Activated T-helper 17 cell treated with anti-CD3 and anti-CD28 coated beads, Interleukin-2, amount 50 U/mL, for 72 hours (primary cell): ENCODE measurements around the gene OLFML2B. TPM values are rescaled to one million over a fixed set of nuclear protein-coding genes. Genes with fewer than 3 reads are reported as not detected.
"Not testable (repeated sequence)": the region's sequence is repeated elsewhere in the genome, so short reads cannot be mapped to it uniquely, and the experiment has no call there.

ENCODE experiments used
- ATAC-seq: fragments of 150-1000 bp; cut with Tn5 transposase; replicated peaks from 2 replicates; pipeline ENCODE4 v1.10.0; 2021; ENCODE audit warnings: mild to moderate bottlenecking, moderate library complexity
- H3K27ac Mint-ChIP-seq: one replicate; pipeline ENCODE4 v1.8.0; 2022; ENCODE audit warnings: mixed read lengths
- H3K27me3 Mint-ChIP-seq: one replicate; pipeline ENCODE4 v1.8.0; 2022; ENCODE audit warnings: mixed read lengths
- H3K36me3 Mint-ChIP-seq: one replicate; pipeline ENCODE4 v1.8.0; 2022; ENCODE audit warnings: low read depth, mild to moderate bottlenecking, mixed read lengths
- H3K4me1 Mint-ChIP-seq: one replicate; pipeline ENCODE4 v1.8.0; 2022; ENCODE audit warnings: mixed read lengths
- H3K4me3 Mint-ChIP-seq: one replicate; pipeline ENCODE4 v1.8.0; 2022; ENCODE audit warnings: mild to moderate bottlenecking, mixed read lengths
- H3K9me3 Mint-ChIP-seq: one replicate; pipeline ENCODE4 v1.8.0; 2022; ENCODE audit warnings: mixed read lengths
- total RNA-seq, 2 donors: library from RNA; stranded (reverse); gene quantifications; one replicate each; pipeline ENCODE4 v1.2.3, GENCODE V29; 2022

OLFML2B gene
- total RNA-seq, 2 donors from 2014 or later = not detected

DNA sequence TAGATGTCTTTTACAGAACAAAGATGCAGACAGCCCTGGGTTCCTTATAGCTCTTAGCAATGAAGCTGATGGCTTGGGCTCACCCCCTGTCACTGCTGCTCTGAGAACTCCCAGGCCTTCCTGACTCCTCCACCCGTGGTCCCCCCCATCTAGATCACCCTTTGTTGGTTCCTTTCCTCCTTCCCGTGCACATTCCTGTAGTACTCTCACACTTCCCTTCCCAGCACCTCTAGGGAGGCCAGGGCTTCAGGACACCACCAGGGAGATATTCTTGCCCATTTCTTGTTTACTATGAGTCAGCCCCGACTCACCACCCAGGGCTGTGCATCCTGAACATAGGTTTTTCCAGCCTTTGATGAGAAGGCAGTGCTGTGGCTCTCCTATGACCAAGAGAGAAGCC, 31.4 kb upstream of the OLFML2B start:
- no peaks in the 10 kb centered on the region for H3K36me3 Mint-ChIP-seq
- peaks cover 10% of the 10 kb centered on the region for H3K27me3 Mint-ChIP-seq
- H3K9me3 Mint-ChIP-seq = no peaks in the 10 kb centered on the region
- no peak overlapping the region for H3K4me3 Mint-ChIP-seq
- ATAC-seq = no peak
- no peak overlapping the region for H3K27ac Mint-ChIP-seq
- no peaks in the 10 kb centered on the region for H3K4me1 Mint-ChIP-seq

DNA sequence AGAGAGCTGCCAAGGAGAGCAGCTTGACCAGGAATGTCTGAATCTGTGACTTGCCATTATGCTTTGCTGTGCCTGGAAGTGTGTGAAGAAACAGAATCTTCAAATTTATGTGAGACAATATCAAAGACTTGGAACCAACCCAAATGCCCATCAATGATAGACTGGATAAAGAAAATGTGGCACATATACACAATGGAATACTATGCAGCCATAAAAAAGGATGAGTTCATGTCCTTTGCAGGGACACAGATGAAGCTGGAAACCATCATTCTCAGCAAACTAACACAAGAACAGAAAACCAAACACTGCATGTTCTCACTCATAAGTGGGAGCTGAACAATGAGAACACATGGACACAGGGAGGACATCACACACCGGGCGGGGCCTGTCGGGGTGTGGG, 30.3 kb upstream of the OLFML2B start:
- not testable (repeated sequence) for H3K4me3 Mint-ChIP-seq, ATAC-seq, H3K4me1 Mint-ChIP-seq, H3K27ac Mint-ChIP-seq, H3K36me3 Mint-ChIP-seq, H3K9me3 Mint-ChIP-seq
- peaks cover 10% of the 10 kb centered on the region for H3K27me3 Mint-ChIP-seq

- no peak for ATAC-seq
- Mint-ChIP-seq H3K4me3 (no peak overlapping the region), H3K27ac (no peak overlapping the region), H3K9me3 (no peaks in the 10 kb centered on the region), H3K4me1 (no peaks in the 10 kb centered on the region), H3K36me3 (no peaks in the 10 kb centered on the region), H3K27me3 (peaks cover 4% of the 10 kb centered on the region)
Observed at GRCh38 chr1:162046921-162047320, 23.3 kb upstream of the OLFML2B start.

DNA sequence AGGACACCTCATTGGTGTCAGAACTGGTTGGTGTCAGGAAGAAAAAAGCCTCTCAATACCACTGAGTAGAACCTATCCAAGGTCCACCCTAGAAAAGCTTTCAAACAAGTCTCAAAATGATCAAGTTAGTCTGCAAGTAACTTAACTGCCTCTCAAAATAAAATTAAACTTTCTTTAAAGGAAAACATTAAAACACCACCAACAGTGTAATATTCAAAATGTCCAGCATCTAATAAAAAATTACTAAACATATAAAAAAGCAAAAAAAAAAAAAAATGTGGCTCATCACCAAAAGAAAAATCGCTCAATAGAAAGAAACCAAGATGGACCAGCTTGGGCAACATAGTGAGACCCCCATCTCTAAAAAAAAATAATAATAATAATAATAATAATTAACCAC, 18.7 kb upstream of the OLFML2B start:
- Mint-ChIP-seq H3K27me3 (peaks cover 16% of the 10 kb centered on the region), H3K9me3 (no peaks in the 10 kb centered on the region), H3K36me3 (no peaks in the 10 kb centered on the region), H3K4me3 (no peak overlapping the region), H3K27ac (no peak overlapping the region), H3K4me1 (peaks cover 4% of the 10 kb centered on the region)
- ATAC-seq = no peak

DNA sequence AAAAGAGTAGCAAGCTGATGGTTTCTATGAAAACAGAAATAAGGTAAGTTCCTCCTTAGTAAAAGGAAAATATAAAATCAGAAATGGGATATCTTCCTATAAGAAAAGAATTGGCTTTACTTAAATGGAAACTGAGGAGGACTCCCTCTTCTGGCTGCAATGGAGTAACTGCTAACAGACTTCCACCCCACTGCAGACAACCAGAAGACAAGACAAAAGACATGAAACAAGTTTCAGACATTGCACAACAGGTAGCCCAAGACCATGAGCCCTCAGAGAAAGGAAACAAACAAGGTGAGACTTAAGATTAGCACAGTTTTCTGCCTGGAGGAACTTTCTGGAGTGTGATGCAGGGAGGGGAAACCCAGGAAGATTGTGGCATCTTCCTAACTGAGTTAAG, 17.0 kb upstream of the OLFML2B start:
- H3K4me1 Mint-ChIP-seq = peaks cover 4% of the 10 kb centered on the region
- H3K27ac Mint-ChIP-seq = no peak overlapping the region
- peaks cover 16% of the 10 kb centered on the region for H3K27me3 Mint-ChIP-seq
- no peaks in the 10 kb centered on the region for H3K36me3 Mint-ChIP-seq
- no peak overlapping the region for H3K4me3 Mint-ChIP-seq
- H3K9me3 Mint-ChIP-seq = no peaks in the 10 kb centered on the region
- no peak for ATAC-seq

- no peak overlapping the region for H3K4me3 Mint-ChIP-seq
- no peak overlapping the region for H3K27ac Mint-ChIP-seq
- H3K27me3 Mint-ChIP-seq = peaks cover 16% of the 10 kb centered on the region
- no peaks in the 10 kb centered on the region for H3K36me3 Mint-ChIP-seq
- H3K9me3 Mint-ChIP-seq = no peaks in the 10 kb centered on the region
- H3K4me1 Mint-ChIP-seq = peaks cover 4% of the 10 kb centered on the region
- no peak for ATAC-seq
Observed at GRCh38 chr1:162040001-162040400, 16.3 kb upstream of the OLFML2B start.

DNA sequence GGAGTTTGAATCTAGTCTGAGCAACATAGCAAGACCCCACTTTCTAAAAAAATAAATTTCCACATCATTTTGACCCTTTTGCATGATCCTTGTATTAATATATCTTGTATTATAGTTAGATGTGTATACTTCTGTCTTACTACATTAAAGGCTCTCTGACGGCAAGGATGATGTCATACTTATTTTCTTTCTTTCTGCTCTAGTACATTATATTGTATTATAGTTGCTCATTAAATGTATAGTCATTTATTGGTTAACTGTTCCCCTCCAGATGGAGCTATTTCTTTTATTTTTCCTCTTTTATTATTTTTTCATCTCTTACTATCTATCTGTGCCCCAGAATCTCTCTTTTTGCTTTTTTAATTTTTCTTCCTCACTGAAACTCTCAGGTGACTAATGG, 15.0 kb upstream of the OLFML2B start:
- Mint-ChIP-seq H3K36me3 (no peaks in the 10 kb centered on the region), H3K9me3 (no peaks in the 10 kb centered on the region), H3K4me1 (peaks cover 4% of the 10 kb centered on the region), H3K4me3 (no peak overlapping the region), H3K27ac (no peak overlapping the region), H3K27me3 (peaks cover 22% of the 10 kb centered on the region)
- no peak for ATAC-seq

DNA sequence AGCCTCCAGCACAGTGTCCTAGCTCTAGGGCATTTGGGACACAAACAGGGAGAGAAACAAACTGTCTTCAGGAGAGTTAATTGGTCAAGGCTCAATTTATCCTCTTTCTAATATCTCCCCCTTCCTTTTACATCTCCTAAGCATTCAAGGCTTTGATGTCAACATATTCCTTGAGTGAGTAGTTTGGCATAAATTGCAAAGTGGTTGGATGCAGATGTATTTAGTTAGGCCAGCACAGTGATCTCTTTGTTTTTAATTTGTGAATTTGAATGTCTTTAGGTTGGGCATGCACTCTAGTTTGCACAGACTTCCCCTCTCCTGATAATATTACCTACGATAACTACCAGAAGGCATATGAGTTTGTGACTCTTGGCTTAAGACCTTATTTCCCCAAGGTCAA, 12.5 kb upstream of the OLFML2B start:
- Mint-ChIP-seq H3K9me3 (no peaks in the 10 kb centered on the region), H3K4me3 (no peak overlapping the region), H3K27me3 (peaks cover 23% of the 10 kb centered on the region), H3K27ac (no peak overlapping the region), H3K36me3 (no peaks in the 10 kb centered on the region), H3K4me1 (peaks cover 4% of the 10 kb centered on the region)
- no peak for ATAC-seq

DNA sequence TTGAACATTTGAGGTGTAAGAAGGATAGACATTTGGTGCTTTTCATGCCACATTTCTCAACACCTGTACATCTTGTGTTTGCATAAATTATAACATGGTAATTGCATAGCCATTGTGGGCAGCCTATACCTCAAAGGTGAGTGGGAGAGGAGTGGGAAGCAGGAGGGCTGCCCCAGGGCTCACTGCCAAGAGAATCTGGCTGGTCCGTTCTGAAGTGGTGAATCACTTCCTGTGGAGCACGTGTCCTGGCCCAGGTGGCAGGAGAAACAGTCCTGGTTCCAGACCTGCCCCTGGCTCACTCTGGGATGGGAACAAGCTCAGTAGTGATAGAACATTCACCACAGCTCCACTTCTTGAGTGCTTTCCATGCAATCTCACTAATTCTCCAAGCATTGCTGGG, 11.6 kb upstream of the OLFML2B start:
- Mint-ChIP-seq H3K27ac (no peak overlapping the region), H3K36me3 (no peaks in the 10 kb centered on the region), H3K27me3 (peaks cover 19% of the 10 kb centered on the region), H3K4me1 (no peaks in the 10 kb centered on the region), H3K9me3 (no peaks in the 10 kb centered on the region), H3K4me3 (no peak overlapping the region)
- ATAC-seq = no peak

- no peak for ATAC-seq
- H3K36me3 Mint-ChIP-seq = no peaks in the 10 kb centered on the region
- peaks cover 22% of the 10 kb centered on the region for H3K27me3 Mint-ChIP-seq
- H3K27ac Mint-ChIP-seq = no peak overlapping the region
- no peaks in the 10 kb centered on the region for H3K4me1 Mint-ChIP-seq
- no peak overlapping the region for H3K4me3 Mint-ChIP-seq
- no peaks in the 10 kb centered on the region for H3K9me3 Mint-ChIP-seq
Observed at GRCh38 chr1:162033428-162033827, 9.8 kb upstream of the OLFML2B start.

GRCh38 chr1:162030759-162031280, 7.2 kb upstream of the OLFML2B start:
- Mint-ChIP-seq H3K27me3 (peaks cover 36% of the 10 kb centered on the region), H3K4me3 (no peak overlapping the region), H3K4me1 (no peaks in the 10 kb centered on the region), H3K36me3 (no peaks in the 10 kb centered on the region), H3K27ac (no peak overlapping the region), H3K9me3 (no peaks in the 10 kb centered on the region)
- ATAC-seq = no peak

DNA sequence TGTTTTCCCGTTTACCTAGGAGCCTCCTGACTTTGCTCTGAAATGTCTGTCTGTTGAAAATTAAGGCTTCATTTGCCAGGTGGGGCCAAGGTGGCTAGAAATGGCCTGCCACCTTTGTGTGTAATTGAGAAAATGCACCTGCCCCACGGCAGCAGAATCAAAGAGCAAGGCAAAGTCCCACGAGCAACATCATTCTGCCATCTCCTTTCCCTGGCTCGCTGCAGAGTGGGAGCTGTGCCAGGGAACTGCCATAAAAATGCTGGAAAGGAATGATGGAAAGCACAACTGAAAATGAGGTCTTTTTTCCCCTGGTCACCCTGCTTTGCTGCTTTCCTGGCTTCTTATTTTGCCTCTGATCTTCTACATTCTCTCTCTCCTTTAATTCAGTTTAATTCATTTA, 5.5 kb upstream of the OLFML2B start:
- H3K36me3 Mint-ChIP-seq = no peaks in the 10 kb centered on the region
- H3K4me3 Mint-ChIP-seq = no peak overlapping the region
- H3K27me3 Mint-ChIP-seq = peaks cover 43% of the 10 kb centered on the region
- ATAC-seq = no peak
- H3K4me1 Mint-ChIP-seq = peaks cover 5% of the 10 kb centered on the region
- no peaks in the 10 kb centered on the region for H3K9me3 Mint-ChIP-seq
- H3K27ac Mint-ChIP-seq = no peak overlapping the region

DNA sequence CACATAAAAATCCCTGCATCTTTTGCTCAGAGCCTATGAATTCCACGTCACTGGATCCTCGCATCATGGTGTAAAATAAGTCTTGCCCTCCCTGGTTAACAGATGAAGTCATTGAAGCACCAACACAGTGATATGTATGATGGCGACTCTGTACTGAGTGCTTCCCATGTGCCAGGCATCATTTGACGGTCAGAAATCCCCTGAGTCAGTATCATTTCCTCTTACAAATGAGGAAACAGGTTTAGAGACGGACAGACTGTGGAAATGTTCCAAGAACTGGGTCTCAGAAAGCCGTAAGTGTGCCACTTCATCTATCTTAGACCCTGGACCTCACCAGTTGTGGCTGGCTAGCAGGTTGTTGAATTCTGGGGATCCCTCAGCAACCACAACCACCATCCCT, 5.1 kb upstream of the OLFML2B start:
- H3K4me3 Mint-ChIP-seq = no peak overlapping the region
- no peak overlapping the region for H3K27ac Mint-ChIP-seq
- H3K9me3 Mint-ChIP-seq = no peaks in the 10 kb centered on the region
- H3K4me1 Mint-ChIP-seq = peaks cover 7% of the 10 kb centered on the region
- H3K27me3 Mint-ChIP-seq = peaks cover 41% of the 10 kb centered on the region
- no peak for ATAC-seq
- no peaks in the 10 kb centered on the region for H3K36me3 Mint-ChIP-seq

GRCh38 chr1:162026881-162027280, 3.2 kb upstream of the OLFML2B start:
- peaks cover 47% of the 10 kb centered on the region for H3K27me3 Mint-ChIP-seq
- no peaks in the 10 kb centered on the region for H3K36me3 Mint-ChIP-seq
- no peak for ATAC-seq
- H3K27ac Mint-ChIP-seq = no peak overlapping the region
- peaks cover 7% of the 10 kb centered on the region for H3K4me1 Mint-ChIP-seq
- H3K4me3 Mint-ChIP-seq = no peak overlapping the region
- no peaks in the 10 kb centered on the region for H3K9me3 Mint-ChIP-seq

DNA sequence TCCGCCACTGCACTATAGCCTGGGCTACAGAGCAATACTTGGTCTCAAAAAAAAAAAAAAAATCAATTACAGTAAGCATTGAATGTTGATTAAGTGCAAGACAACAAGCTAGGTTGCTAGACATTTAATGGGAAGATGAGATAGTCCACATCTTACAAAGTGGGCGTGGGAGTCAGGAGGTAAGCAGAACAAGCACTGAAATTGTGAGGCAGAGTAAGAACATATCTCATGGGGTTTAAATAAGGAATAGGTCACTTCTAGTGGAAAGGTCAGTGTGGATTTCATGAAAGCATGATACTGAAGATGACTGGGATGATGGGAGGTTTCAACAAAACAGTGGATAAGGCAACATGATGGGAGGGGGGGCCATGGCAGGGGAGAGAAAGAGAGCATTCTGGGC, 1.9 kb upstream of the OLFML2B start:
- H3K27ac Mint-ChIP-seq = no peak overlapping the region
- no peaks in the 10 kb centered on the region for H3K36me3 Mint-ChIP-seq
- H3K9me3 Mint-ChIP-seq = no peaks in the 10 kb centered on the region
- H3K4me1 Mint-ChIP-seq = peaks cover 7% of the 10 kb centered on the region
- H3K27me3 Mint-ChIP-seq = peaks cover 44% of the 10 kb centered on the region
- no peak for ATAC-seq
- no peak overlapping the region for H3K4me3 Mint-ChIP-seq

DNA sequence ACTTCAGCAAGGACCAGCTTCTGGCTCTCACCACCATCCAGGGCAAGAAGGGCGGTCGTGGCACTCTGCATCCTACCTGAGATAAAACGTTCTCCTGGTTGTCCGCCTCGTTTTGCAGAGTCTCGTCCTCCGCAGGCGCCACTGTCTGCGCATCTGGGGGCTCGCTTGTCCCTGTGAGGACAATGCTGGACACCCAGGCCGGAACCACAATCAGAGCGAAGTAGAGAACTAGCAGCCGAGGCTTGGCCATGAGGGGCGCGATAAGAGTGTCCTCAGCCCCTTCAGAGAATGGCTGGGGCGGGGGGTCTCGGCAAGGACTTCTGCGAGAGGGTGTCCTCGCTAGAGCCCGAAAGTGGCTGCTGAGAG, 505 bp downstream of the OLFML2B start:
- Mint-ChIP-seq H3K9me3 (no peaks in the 10 kb centered on the region), H3K4me3 (peak overlapping the region; percentile 85), H3K27me3 (peaks cover 38% of the 10 kb centered on the region), H3K4me1 (peaks cover 7% of the 10 kb centered on the region), H3K36me3 (no peaks in the 10 kb centered on the region), H3K27ac (no peak overlapping the region)
- ATAC-seq = no peak
